ENCODE measurements around the gene SLC39A12. TPM values are rescaled to one million over a fixed set of nuclear protein-coding genes. Genes with fewer than 3 reads are reported as not detected.
"Not testable (repeated sequence)": the region's sequence is repeated elsewhere in the genome, so short reads cannot be mapped to it uniquely, and the experiment has no call there.

The SLC39A12 gene
- under 0.01 TPM in 1 of 2 replicates, not detected in the other for total RNA-seq

GRCh38 chr10:17951868-17952371 lies at the start of gene SLC39A12:
Gene SLC39A12, plus strand, starts transcription at chr10:17951918. Its CDS starts 1,359 bp downstream, at chr10:17953277.
- DNase-seq (ENCODE audit: low read depth in 2 of 2) = no peak

- no peak for DNase-seq (ENCODE audit: low read depth in 2 of 2)
These were observed 47.2 kb upstream of the SLC39A12 start for GRCh38 chr10:17904564-17904963.

- no peak for DNase-seq (ENCODE audit: low read depth in 2 of 2)
These were observed 46.2 kb upstream of the SLC39A12 start for GRCh38 chr10:17905491-17905890.

GRCh38 chr10:17906002-17906401 lies 45.7 kb upstream of the SLC39A12 start:
- no peak for DNase-seq (ENCODE audit: low read depth in 2 of 2)

GRCh38 chr10:17907641-17908040 lies 44.1 kb upstream of the SLC39A12 start:
- no peak for DNase-seq (ENCODE audit: low read depth in 2 of 2)

- peak; percentile 23 to 50 for DNase-seq (ENCODE audit: low read depth in 2 of 2)
These were observed 41.5 kb upstream of the SLC39A12 start for GRCh38 chr10:17910125-17910789.

GRCh38 chr10:17912754-17913153 lies 39.0 kb upstream of the SLC39A12 start:
- DNase-seq (ENCODE audit: low read depth in 2 of 2) = no peak

- DNase-seq (ENCODE audit: low read depth in 2 of 2) = no peak
These were observed 38.1 kb upstream of the SLC39A12 start for GRCh38 chr10:17913604-17914003.

- DNase-seq (ENCODE audit: low read depth in 2 of 2) = no peak
These were observed 37.3 kb upstream of the SLC39A12 start for GRCh38 chr10:17914169-17915045.

- DNase-seq (ENCODE audit: low read depth in 2 of 2) = no peak
These were observed 36.5 kb upstream of the SLC39A12 start for GRCh38 chr10:17915181-17915580.

- DNase-seq (ENCODE audit: low read depth in 2 of 2) = no peak
These were observed 33.4 kb upstream of the SLC39A12 start for GRCh38 chr10:17918187-17918903.

GRCh38 chr10:17921378-17921777 lies 30.3 kb upstream of the SLC39A12 start:
- no peak for DNase-seq (ENCODE audit: low read depth in 2 of 2)

- no peak for DNase-seq (ENCODE audit: low read depth in 2 of 2)
These were observed 28.0 kb upstream of the SLC39A12 start for GRCh38 chr10:17923728-17924127.

- DNase-seq (ENCODE audit: low read depth in 2 of 2) = no peak
These were observed 8.5 kb upstream of the SLC39A12 start for GRCh38 chr10:17943033-17943745.

- not testable (repeated sequence) for DNase-seq (ENCODE audit: low read depth in 2 of 2)
These were observed 1.4 kb upstream of the SLC39A12 start for GRCh38 chr10:17950269-17950668.

GRCh38 chr10:17950726-17951125 lies 992 bp upstream of the SLC39A12 start:
- DNase-seq (ENCODE audit: low read depth in 2 of 2) = no peak

GRCh38 chr10:17954372-17954771 lies 2.7 kb downstream of the SLC39A12 start:
- not testable (repeated sequence) for DNase-seq (ENCODE audit: low read depth in 2 of 2)

GRCh38 chr10:17954861-17955260 lies 3.1 kb downstream of the SLC39A12 start:
- DNase-seq (ENCODE audit: low read depth in 2 of 2) = no peak

- no peak for DNase-seq (ENCODE audit: low read depth in 2 of 2)
These were observed 6.3 kb downstream of the SLC39A12 start for GRCh38 chr10:17958049-17958448.

GRCh38 chr10:17959870-17960269 lies 8.2 kb downstream of the SLC39A12 start:
- no peak for DNase-seq (ENCODE audit: low read depth in 2 of 2)

Data from dermis microvascular lymphatic vessel endothelial cell (primary cell).